ENCODE results near the gene ERRFI1. TPM values are rescaled to one million over a fixed set of nuclear protein-coding genes. Genes with fewer than 3 reads are reported as not detected.

Gene ERRFI1
- total and polyA plus RNA-seq, 5 donors from 2014 or later, result 0.37 to 5.8 (median 0.98) TPM; not detected in 1

DNA sequence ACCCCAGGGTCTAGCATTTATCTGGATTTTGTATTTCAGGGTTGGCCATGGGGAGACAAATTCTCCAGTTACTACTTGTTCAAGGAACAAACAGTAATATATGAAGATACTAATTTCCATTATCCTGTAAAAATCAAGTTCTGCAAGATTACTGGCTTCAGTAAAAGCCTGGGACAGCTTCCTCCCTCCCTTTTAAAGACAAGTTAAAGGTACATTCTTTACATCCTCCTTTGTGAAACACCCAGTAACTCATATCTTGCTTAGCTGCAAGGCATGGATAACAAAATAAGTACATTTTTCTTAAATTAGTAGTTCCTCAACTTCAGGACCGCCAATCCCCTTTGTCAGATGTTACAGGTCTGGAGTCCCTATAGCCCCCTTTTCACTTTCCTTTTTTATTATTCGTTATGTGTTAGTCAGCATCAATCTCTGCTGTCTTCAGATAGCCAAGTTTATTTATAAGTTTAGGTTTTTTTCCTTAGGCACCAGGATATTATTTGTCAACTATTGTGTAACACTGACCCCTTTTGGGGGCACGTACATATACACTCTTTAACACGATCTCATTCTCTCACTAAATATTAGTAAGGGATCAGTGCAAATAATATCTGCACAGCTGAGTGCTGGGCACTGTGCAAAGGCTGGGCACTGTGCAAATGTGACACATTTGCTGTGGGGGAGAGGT lies 9.8 kb downstream of the ERRFI1 start:
- Mint-ChIP-seq H3K27me3 (peaks cover 34% of the 10 kb centered on the region), H3K36me3 (peaks cover 8% of the 10 kb centered on the region), H3K27ac (no peak overlapping the region), H3K9me3 (no peaks in the 10 kb centered on the region), H3K4me3 (no peak overlapping the region), H3K4me1 (peaks cover 0 to 6% (median 1%) of the 10 kb centered on the region in 4 donors)
- no peak for ATAC-seq (ENCODE audit: low read depth in 2 of 2)
- H3K9me3 ChIP-seq (ENCODE audit: control insufficient read depth in 2 of 2, low read length in 2 of 2), result no peaks in the 10 kb centered on the region
- DNase-seq, result no peak
- H3K36me3 ChIP-seq (ENCODE audit: control insufficient read depth, insufficient read depth, low read length), result no peaks in the 10 kb centered on the region
- peaks cover 8% of the 10 kb centered on the region for H3K27me3 ChIP-seq (ENCODE audit: control insufficient read depth, insufficient read depth, low read length)
- no peak overlapping the region for H3K4me3 ChIP-seq (ENCODE audit: low read depth, low read length)
- H3K27ac ChIP-seq (ENCODE audit: insufficient read depth, low read length, poor library complexity, severe bottlenecking), result no peak overlapping the region
- H3K4me1 ChIP-seq (ENCODE audit: control insufficient read depth, insufficient read depth, low read length, poor library complexity, severe bottlenecking), result no peaks in the 10 kb centered on the region

DNA sequence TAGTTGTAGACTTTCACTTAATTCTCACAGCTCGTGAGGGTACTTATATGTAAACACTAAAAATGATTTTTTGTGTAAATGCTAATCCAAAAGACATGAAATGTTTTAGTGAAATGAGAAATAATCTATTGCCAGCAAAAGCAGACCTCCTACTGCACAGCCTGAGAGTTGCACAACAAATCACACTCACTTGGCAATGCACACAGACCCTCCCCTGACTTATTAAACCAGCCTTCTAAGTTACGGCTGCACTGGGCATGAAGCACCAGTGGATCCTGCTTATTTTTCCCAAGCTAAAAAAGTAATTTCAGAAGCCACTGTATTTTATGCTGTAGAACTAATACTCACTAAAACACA lies 10.3 kb downstream of the ERRFI1 start:
- Histone ChIP-seq H3K27ac (ENCODE audit: insufficient read depth, low read length, poor library complexity, severe bottlenecking) (no peak overlapping the region), H3K27me3 (ENCODE audit: control insufficient read depth, insufficient read depth, low read length) (peaks cover 8% of the 10 kb centered on the region), H3K9me3 (ENCODE audit: control insufficient read depth in 2 of 2, low read length in 2 of 2) (no peaks in the 10 kb centered on the region), H3K4me1 (ENCODE audit: control insufficient read depth, insufficient read depth, low read length, poor library complexity, severe bottlenecking) (no peaks in the 10 kb centered on the region), H3K4me3 (ENCODE audit: low read depth, low read length) (no peak overlapping the region), H3K36me3 (ENCODE audit: control insufficient read depth, insufficient read depth, low read length) (no peaks in the 10 kb centered on the region)
- Mint-ChIP-seq H3K4me3 (no peak overlapping the region), H3K9me3 (no peaks in the 10 kb centered on the region), H3K27ac (no peak overlapping the region), H3K27me3 (peaks cover 30% of the 10 kb centered on the region), H3K4me1 (peaks cover 0 to 6% (median 1%) of the 10 kb centered on the region in 4 donors), H3K36me3 (peaks cover 8% of the 10 kb centered on the region)
- ATAC-seq (ENCODE audit: low read depth in 2 of 2) (no peak), DNase-seq (no peak)

DNA sequence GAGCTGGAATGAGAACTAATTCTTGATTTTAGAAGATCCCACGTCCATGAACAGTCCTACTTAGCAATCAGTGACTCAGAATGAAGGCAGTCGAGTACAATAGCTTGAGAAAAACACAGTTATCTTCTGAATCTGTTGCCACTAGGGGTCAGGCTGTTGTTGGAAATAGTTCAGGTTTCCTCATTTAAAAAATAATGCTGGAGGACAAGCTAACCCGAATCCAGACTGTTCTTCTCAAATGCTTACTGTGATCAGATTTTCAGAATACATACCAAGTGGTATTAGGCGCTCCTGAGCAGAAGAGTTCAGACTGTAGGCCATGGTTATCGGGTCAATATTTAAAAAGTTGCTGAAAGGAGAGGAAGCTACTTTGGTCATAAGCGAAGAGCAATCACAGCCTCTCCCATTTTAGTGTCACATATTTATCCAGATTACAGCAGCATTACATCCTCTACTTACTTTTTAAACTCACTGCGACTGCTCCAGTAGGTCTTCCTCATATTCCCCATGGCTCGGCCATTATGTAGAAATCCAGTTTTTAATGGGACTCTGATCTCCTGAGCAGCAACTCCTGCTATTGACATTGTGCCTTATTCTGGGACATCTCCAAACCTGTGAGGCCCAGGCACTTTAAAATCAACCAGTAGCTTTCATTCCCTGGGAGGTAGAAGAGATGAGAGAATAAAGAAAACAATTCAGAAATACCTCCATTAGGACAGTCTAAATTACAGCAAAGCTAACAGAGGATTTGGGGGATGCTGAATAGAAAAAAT lies 10.9 kb downstream of the ERRFI1 start:
- peak; percentile 61 to 66 for ATAC-seq (ENCODE audit: low read depth in 2 of 2)
- DNase-seq, result peak; percentile 9 to 73 (median 66)
- no peak overlapping the region for H3K27ac Mint-ChIP-seq

DNA sequence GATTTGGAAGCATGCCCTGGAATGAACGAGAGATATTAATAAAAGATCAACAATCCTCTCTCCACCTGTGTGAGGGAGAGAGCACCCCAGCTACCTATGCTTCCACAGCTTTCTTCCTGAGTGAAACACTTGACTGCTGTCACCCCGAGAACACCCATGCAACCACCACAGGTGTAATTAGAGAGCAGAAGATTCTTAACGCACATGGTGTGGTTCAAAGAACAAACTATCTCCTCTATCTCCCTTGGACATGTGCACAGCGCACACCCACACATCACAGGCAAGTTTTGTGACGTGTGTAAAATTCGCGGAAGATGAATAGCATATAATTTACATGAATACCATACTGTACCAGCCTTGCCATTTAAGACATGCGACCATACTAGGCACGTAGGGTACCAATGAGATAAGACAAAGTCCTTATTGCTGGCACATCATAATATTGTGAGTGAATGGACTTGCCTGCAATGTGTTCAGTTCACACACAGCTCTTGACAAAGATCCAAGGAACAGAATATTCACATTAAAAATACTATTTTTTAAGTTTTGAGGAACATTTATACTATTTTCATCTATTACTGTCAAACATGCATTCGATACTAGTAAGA lies 11.6 kb downstream of the ERRFI1 start:
- Histone ChIP-seq H3K9me3 (ENCODE audit: control insufficient read depth in 2 of 2, low read length in 2 of 2) (no peaks in the 10 kb centered on the region), H3K27me3 (ENCODE audit: control insufficient read depth, insufficient read depth, low read length) (peaks cover 8% of the 10 kb centered on the region), H3K4me1 (ENCODE audit: control insufficient read depth, insufficient read depth, low read length, poor library complexity, severe bottlenecking) (no peaks in the 10 kb centered on the region), H3K36me3 (ENCODE audit: control insufficient read depth, insufficient read depth, low read length) (no peaks in the 10 kb centered on the region), H3K27ac (ENCODE audit: insufficient read depth, low read length, poor library complexity, severe bottlenecking) (no peak overlapping the region), H3K4me3 (ENCODE audit: low read depth, low read length) (no peak overlapping the region)
- Mint-ChIP-seq H3K27ac (no peak overlapping the region), H3K4me1 (peaks cover 0 to 6% (median 1%) of the 10 kb centered on the region in 4 donors), H3K4me3 (no peak overlapping the region), H3K36me3 (peaks cover 8% of the 10 kb centered on the region), H3K9me3 (no peaks in the 10 kb centered on the region), H3K27me3 (peaks cover 26% of the 10 kb centered on the region)
- DNase-seq (no peak), ATAC-seq (ENCODE audit: low read depth in 2 of 2) (no peak)

More for the DNA sequence above, 10.9 kb downstream of the ERRFI1 start:
- Histone ChIP-seq H3K4me3 (ENCODE audit: low read depth, low read length) (no peak overlapping the region), H3K9me3 (ENCODE audit: control insufficient read depth in 2 of 2, low read length in 2 of 2) (no peaks in the 10 kb centered on the region), H3K36me3 (ENCODE audit: control insufficient read depth, insufficient read depth, low read length) (no peaks in the 10 kb centered on the region), H3K27ac (ENCODE audit: insufficient read depth, low read length, poor library complexity, severe bottlenecking) (no peak overlapping the region), H3K4me1 (ENCODE audit: control insufficient read depth, insufficient read depth, low read length, poor library complexity, severe bottlenecking) (no peaks in the 10 kb centered on the region), H3K27me3 (ENCODE audit: control insufficient read depth, insufficient read depth, low read length) (peaks cover 8% of the 10 kb centered on the region)
- no peaks in the 10 kb centered on the region for H3K9me3 Mint-ChIP-seq
- no peak overlapping the region for H3K4me3 Mint-ChIP-seq
- peaks cover 30% of the 10 kb centered on the region for H3K27me3 Mint-ChIP-seq
- peaks cover 0 to 6% (median 1%) of the 10 kb centered on the region in 4 donors for H3K4me1 Mint-ChIP-seq
- peaks cover 8% of the 10 kb centered on the region for H3K36me3 Mint-ChIP-seq

DNA sequence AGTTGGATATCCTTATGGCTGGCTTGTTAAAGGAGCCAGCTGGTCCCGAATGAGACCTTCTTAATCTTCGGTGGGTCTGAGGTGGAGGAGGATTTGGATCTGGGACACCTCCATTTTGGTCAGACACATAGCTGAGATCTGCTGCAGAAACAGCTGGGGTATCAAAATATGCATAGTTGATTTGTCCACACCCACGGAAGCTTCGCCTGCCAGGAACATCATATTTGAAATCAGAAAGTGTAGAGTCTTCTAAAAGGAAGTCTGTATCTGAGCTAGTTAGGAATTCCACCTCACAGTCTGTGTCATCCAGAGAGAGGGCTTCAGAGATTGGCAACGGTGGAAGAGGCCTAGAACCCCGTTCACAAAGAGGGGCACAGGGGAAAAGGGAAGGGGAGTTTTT lies 12.3 kb downstream of the ERRFI1 start:
- Histone ChIP-seq H3K36me3 (ENCODE audit: control insufficient read depth, insufficient read depth, low read length) (no peaks in the 10 kb centered on the region), H3K27ac (ENCODE audit: insufficient read depth, low read length, poor library complexity, severe bottlenecking) (no peak overlapping the region), H3K4me3 (ENCODE audit: low read depth, low read length) (no peak overlapping the region), H3K9me3 (ENCODE audit: control insufficient read depth in 2 of 2, low read length in 2 of 2) (no peaks in the 10 kb centered on the region), H3K4me1 (ENCODE audit: control insufficient read depth, insufficient read depth, low read length, poor library complexity, severe bottlenecking) (no peaks in the 10 kb centered on the region), H3K27me3 (ENCODE audit: control insufficient read depth, insufficient read depth, low read length) (peaks cover 8% of the 10 kb centered on the region)
- Mint-ChIP-seq H3K4me1 (peaks cover 0 to 6% (median 1%) of the 10 kb centered on the region in 4 donors), H3K4me3 (no peak overlapping the region), H3K27ac (no peak overlapping the region), H3K36me3 (peaks cover 8% of the 10 kb centered on the region), H3K9me3 (no peaks in the 10 kb centered on the region), H3K27me3 (peaks cover 19% of the 10 kb centered on the region)
- DNase-seq (no peak), ATAC-seq (ENCODE audit: low read depth in 2 of 2) (no peak)

DNA sequence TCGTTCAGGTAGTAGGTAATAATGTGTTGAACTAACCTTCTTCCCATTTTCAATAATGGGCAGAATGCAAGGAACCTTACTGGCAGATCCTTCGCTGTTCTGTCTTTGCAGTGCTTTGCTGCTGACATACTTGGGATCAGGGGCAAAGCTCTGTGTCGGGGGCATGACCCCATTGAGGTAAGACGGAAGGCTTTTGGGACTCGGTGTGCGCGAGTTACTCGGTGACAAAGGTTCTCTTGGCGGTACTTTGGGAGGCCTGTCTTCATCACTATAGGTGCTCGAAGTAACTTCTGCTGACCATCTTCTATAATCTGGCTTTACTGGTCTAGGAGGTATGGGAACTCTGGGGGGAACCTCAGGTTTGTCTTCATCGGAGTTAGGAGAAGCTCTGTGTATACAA lies 12.7 kb downstream of the ERRFI1 start:
- no peak overlapping the region for H3K27ac ChIP-seq (ENCODE audit: insufficient read depth, low read length, poor library complexity, severe bottlenecking)
- H3K27me3 ChIP-seq (ENCODE audit: control insufficient read depth, insufficient read depth, low read length), result peaks cover 8% of the 10 kb centered on the region
- Mint-ChIP-seq H3K4me3 (no peak overlapping the region), H3K27me3 (peaks cover 16% of the 10 kb centered on the region), H3K9me3 (no peaks in the 10 kb centered on the region), H3K36me3 (peaks cover 8% of the 10 kb centered on the region), H3K4me1 (peaks cover 0 to 6% (median 1%) of the 10 kb centered on the region in 4 donors), H3K27ac (no peak overlapping the region)
- no peaks in the 10 kb centered on the region for H3K4me1 ChIP-seq (ENCODE audit: control insufficient read depth, insufficient read depth, low read length, poor library complexity, severe bottlenecking)
- H3K4me3 ChIP-seq (ENCODE audit: low read depth, low read length), result no peak overlapping the region
- no peak for ATAC-seq (ENCODE audit: low read depth in 2 of 2)
- no peaks in the 10 kb centered on the region for H3K9me3 ChIP-seq (ENCODE audit: control insufficient read depth in 2 of 2, low read length in 2 of 2)
- H3K36me3 ChIP-seq (ENCODE audit: control insufficient read depth, insufficient read depth, low read length), result no peaks in the 10 kb centered on the region
- DNase-seq, result no peak

DNA sequence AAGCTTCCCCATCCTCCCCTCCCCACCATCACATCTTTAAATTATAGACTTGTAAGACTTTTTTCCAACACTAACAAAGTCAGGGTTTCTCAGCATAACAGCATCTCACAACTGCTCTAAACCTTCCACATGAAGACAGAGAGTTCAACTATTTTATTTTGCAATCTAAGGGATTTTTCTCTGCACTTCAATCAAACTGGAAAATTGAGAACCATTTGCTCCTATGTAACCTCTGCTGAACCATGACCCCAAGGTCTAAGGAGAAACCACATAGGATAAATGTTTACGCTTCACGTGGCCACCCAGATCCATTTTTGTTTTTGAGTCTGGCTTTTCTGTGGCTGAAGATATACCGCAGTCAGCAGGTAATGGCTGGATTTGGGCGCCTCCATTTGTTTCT lies 13.2 kb downstream of the ERRFI1 start:
- H3K36me3 Mint-ChIP-seq, result peaks cover 8% of the 10 kb centered on the region
- Histone ChIP-seq H3K4me3 (ENCODE audit: low read depth, low read length) (no peak overlapping the region), H3K36me3 (ENCODE audit: control insufficient read depth, insufficient read depth, low read length) (no peaks in the 10 kb centered on the region), H3K27ac (ENCODE audit: insufficient read depth, low read length, poor library complexity, severe bottlenecking) (no peak overlapping the region), H3K4me1 (ENCODE audit: control insufficient read depth, insufficient read depth, low read length, poor library complexity, severe bottlenecking) (no peaks in the 10 kb centered on the region), H3K27me3 (ENCODE audit: control insufficient read depth, insufficient read depth, low read length) (peaks cover 8% of the 10 kb centered on the region), H3K9me3 (ENCODE audit: control insufficient read depth in 2 of 2, low read length in 2 of 2) (no peaks in the 10 kb centered on the region)
- H3K4me3 Mint-ChIP-seq, result no peak overlapping the region
- no peaks in the 10 kb centered on the region for H3K9me3 Mint-ChIP-seq
- peaks cover 0 to 6% (median under 1%) of the 10 kb centered on the region in 4 donors for H3K4me1 Mint-ChIP-seq
- DNase-seq, result no peak
- peaks cover 16% of the 10 kb centered on the region for H3K27me3 Mint-ChIP-seq
- ATAC-seq (ENCODE audit: low read depth in 2 of 2), result no peak
- no peak overlapping the region for H3K27ac Mint-ChIP-seq
